ENCODE measurements around the gene CNN2. TPM values are rescaled to one million over a fixed set of nuclear protein-coding genes. Genes with fewer than 3 reads are reported as not detected.

Gene CNN2
- total RNA-seq, 4 donors from 2014 or later, result 79.0 to 125 (median 105) TPM

DNA sequence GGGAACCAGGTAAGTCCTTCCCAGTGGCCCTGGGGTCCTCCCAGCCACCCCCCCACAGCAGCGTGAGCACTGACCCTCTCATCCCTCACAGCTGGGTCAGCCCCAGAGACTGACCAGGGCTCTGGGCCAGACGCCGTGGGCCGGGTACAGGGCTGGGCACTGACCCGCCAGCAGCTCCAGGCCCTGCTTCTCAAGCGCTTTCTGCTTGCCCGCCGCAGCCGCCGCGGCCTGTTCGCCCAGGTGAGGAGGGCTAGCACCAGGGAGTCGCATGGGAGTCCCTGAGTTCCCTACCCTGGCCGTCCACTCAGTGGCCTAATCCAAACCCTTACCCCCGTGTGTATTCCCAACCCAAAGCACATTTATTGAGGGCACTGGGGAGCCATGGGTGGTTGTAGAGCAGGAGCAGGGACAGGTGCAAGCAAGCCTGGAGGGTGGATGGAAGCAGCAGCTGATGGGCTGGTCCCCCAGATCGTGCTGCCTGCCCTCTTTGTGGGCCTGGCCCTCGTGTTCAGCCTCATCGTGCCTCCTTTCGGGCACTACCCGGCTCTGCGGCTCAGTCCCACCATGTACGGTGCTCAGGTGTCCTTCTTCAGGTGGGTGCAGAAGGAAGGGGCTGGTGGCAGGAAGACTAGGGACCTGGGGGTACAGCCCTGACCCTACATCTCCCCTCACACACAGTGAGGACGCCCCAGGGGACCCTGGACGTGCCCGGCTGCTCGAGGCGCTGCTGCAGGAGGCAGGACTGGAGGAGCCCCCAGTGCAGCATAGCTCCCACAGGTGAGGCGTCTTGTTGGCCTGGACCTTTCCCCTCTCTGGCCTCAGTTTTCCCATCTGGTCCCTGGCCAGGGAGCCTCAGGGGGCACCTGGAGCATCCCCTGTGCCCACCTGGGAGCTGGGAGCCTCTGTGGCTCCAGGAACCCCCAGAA lies 28.0 kb downstream of the CNN2 start:
- Histone ChIP-seq H3K4me3 (no peak overlapping the region), H3K9me3 (peaks cover 0 to 37% (median 25%) of the 10 kb centered on the region in 3 donors), H3K27me3 (no peaks in the 10 kb centered on the region), H3K36me3 (peaks cover 0 to 34% (median 0%) of the 10 kb centered on the region in 3 donors), H3K27ac (no peak overlapping the region), H3K4me1 (no peaks in the 10 kb centered on the region)
- intact Hi-C loops (cut with DNase I), result no loop called here
- TF ChIP-seq, protein P1, sequence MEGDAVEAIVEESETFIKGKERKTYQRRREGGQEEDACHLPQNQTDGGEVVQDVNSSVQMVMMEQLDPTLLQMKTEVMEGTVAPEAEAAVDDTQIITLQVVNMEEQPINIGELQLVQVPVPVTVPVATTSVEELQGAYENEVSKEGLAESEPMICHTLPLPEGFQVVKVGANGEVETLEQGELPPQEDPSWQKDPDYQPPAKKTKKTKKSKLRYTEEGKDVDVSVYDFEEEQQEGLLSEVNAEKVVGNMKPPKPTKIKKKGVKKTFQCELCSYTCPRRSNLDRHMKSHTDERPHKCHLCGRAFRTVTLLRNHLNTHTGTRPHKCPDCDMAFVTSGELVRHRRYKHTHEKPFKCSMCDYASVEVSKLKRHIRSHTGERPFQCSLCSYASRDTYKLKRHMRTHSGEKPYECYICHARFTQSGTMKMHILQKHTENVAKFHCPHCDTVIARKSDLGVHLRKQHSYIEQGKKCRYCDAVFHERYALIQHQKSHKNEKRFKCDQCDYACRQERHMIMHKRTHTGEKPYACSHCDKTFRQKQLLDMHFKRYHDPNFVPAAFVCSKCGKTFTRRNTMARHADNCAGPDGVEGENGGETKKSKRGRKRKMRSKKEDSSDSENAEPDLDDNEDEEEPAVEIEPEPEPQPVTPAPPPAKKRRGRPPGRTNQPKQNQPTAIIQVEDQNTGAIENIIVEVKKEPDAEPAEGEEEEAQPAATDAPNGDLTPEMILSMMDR (IDR thresholded peaks at IDR 0.05), result no peak
- no peak for TF ChIP-seq POLR2A (IDR thresholded peaks at IDR 0.05)
- no peak for DNase-seq
- WGBS, 2 donors, result 84 to 93% methylated on average over 5 to 7 of the region's 28 CpGs

DNA sequence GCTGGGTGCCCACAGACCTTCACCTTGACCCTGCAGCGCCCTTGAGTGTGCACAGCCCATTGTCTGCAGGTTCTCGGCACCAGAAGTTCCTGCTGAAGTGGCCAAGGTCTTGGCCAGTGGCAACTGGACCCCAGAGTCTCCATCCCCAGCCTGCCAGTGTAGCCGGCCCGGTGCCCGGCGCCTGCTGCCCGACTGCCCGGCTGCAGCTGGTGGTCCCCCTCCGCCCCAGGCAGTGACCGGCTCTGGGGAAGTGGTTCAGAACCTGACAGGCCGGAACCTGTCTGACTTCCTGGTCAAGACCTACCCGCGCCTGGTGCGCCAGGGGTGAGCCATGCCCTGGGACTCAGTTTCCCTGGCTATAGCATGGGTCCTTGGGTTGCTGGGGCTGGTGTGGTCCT lies 28.6 kb downstream of the CNN2 start:
- Histone ChIP-seq H3K27me3 (no peaks in the 10 kb centered on the region), H3K4me1 (no peaks in the 10 kb centered on the region), H3K27ac (no peak overlapping the region), H3K9me3 (peaks cover 0 to 40% (median 25%) of the 10 kb centered on the region in 3 donors), H3K36me3 (peaks cover 0 to 34% (median 0%) of the 10 kb centered on the region in 3 donors), H3K4me3 (no peak overlapping the region)
- WGBS, 2 donors, result 78 to 84% methylated on average over 3 of the region's 14 CpGs
- no peak for DNase-seq
- TF ChIP-seq, protein P1 (IDR thresholded peaks at IDR 0.05), result no peak
- TF ChIP-seq POLR2A (IDR thresholded peaks at IDR 0.05), result no peak
- intact Hi-C loops (cut with DNase I), result no loop called here

DNA sequence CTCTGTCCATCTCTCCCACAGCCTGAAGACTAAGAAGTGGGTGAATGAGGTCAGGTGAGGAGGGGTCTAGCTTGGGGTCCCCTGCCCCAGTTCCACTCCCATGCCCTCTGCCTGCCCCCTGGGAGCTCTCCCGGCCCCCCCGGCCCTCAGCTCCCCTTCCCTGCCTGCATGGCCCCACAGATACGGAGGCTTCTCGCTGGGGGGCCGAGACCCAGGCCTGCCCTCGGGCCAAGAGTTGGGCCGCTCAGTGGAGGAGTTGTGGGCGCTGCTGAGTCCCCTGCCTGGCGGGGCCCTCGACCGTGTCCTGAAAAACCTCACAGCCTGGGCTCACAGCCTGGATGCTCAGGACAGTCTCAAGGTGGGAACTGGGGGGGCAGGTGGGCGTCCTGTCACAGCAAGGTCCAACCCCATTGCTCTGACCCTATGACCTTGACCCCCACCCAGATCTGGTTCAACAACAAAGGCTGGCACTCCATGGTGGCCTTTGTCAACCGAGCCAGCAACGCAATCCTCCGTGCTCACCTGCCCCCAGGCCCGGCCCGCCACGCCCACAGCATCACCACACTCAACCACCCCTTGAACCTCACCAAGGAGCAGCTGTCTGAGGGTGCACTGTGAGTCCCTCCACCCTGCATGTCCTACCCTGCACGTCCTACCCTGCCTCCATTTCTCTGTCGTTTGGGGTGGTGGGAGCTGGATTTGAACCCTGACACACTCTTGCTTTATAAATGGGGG lies 29.6 kb downstream of the CNN2 start:
- WGBS, 2 donors, result 91 to 94% methylated on average over 7 to 9 of the region's 20 CpGs
- Histone ChIP-seq H3K9me3 (peaks cover 0 to 40% (median 25%) of the 10 kb centered on the region in 3 donors), H3K27ac (no peak overlapping the region), H3K4me3 (no peak overlapping the region), H3K4me1 (no peaks in the 10 kb centered on the region), H3K27me3 (no peaks in the 10 kb centered on the region), H3K36me3 (peaks cover 0 to 34% (median 0%) of the 10 kb centered on the region in 3 donors)
- no peak for DNase-seq
- intact Hi-C loops (cut with DNase I), result no loop called here
- TF ChIP-seq, protein P1 (IDR thresholded peaks at IDR 0.05), result no peak
- TF ChIP-seq POLR2A (IDR thresholded peaks at IDR 0.05), result no peak

DNA sequence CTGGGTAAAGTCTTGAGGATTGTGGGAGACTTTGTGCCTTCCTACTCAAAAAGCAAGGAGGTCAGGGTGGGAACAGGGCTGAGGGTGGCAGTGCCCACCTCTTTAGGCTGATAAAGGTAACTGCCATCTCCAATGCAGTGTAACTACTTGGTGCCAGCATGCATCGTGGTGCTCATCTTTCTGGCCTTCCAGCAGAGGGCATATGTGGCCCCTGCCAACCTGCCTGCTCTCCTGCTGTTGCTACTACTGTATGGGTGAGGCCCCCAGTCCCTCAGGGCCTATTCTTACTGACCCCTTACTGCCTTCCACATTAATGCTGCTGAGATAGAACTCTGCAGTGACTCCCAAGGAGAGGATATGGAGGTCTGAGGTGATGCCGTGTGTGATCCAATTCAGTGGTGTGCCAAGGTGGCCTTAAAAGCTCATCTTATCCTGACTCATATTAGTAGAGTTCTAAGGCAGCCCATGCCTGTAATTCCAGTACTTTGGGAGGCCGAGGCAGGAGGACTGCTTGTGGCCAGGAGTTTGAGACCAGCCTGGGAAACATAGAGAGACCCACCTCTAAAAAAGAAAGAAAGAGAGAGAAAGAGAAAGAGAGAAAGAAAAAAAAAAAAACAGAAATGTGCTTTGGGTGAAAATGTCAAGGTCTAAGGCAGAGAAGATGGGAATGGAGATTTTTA lies 30.9 kb downstream of the CNN2 start:
- no peak overlapping the region for H3K4me3 ChIP-seq
- H3K4me1 ChIP-seq, result no peaks in the 10 kb centered on the region
- peaks cover 0 to 34% (median 0%) of the 10 kb centered on the region in 3 donors for H3K36me3 ChIP-seq
- no peak overlapping the region for H3K27ac ChIP-seq
- 17 to 61% methylated on average over 2 to 3 of the region's 3 CpGs for WGBS, 2 donors
- intact Hi-C loops (cut with DNase I), result no loop called here
- no peak for TF ChIP-seq POLR2A (IDR thresholded peaks at IDR 0.05)
- TF ChIP-seq, protein P1 (IDR thresholded peaks at IDR 0.05), result peak in 2 of 6 experiments; percentile 12 to 30
- DNase-seq, result no peak
- H3K9me3 ChIP-seq, result peaks cover 0 to 40% (median 25%) of the 10 kb centered on the region in 3 donors
- no peaks in the 10 kb centered on the region for H3K27me3 ChIP-seq

Data from esophagus squamous epithelium (tissue), 5 donors.